ENCODE measurements around the gene PREB. TPM values are rescaled to one million over a fixed set of nuclear protein-coding genes. Genes with fewer than 3 reads are reported as not detected.

The PREB gene
- total RNA-seq, 1 donor from 2014 or later, result 37.7 TPM

DNA sequence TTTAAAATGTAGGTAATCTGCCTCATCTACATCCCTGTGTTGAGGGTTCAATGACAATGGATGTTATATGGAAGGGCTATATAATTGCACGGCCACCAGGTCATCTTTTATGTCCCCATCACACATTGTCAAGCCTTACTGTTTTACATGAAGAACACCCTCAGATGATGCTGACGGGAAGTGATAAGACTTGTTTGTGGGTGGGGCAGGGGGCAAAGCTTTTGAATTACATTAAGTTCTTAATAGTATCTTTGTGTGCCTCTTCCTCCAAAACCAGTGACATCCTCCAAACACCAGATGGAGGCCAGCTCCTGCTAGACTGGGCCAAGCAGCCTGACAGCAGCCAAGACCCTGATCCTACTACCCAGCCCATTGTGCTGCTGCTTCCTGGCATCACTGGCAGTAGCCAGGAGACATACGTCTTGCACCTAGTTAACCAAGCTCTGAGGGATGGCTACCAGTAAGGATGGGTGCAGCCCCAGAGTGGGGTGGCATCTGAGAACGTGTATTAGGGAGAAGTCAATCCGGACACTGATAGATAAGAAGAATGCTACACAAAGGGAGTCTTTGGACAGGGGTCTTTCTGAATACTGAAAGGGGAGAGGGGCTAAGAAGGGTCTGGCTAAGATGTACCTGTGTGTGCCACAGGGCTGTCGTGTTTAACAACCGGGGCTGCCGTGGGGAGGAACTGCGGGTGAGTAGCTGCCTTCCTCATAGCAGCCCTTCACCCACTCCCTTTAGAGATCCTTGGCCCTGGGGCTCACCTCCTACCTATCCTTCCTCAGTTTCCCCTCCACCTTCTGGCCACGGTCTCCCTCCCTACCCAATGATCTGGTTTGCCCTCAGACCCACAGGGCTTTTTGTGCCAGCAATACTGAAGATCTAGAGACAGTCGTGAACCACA, 5.5 kb downstream of the PREB start:
- ATAC-seq (no peak), DNase-seq (no peak)
- Histone ChIP-seq H3K4me1 (peaks cover 17% of the 10 kb centered on the region), H3K4me3 (no peak overlapping the region), H3K36me3 (peaks cover 36% of the 10 kb centered on the region), H3K27ac (no peak overlapping the region), H3K27me3 (ENCODE audit: low read depth) (no peaks in the 10 kb centered on the region), H3K9me3 (no peaks in the 10 kb centered on the region)
- intact Hi-C loops (cut with DNase I), result no loop called here
- TF ChIP-seq, protein P1, sequence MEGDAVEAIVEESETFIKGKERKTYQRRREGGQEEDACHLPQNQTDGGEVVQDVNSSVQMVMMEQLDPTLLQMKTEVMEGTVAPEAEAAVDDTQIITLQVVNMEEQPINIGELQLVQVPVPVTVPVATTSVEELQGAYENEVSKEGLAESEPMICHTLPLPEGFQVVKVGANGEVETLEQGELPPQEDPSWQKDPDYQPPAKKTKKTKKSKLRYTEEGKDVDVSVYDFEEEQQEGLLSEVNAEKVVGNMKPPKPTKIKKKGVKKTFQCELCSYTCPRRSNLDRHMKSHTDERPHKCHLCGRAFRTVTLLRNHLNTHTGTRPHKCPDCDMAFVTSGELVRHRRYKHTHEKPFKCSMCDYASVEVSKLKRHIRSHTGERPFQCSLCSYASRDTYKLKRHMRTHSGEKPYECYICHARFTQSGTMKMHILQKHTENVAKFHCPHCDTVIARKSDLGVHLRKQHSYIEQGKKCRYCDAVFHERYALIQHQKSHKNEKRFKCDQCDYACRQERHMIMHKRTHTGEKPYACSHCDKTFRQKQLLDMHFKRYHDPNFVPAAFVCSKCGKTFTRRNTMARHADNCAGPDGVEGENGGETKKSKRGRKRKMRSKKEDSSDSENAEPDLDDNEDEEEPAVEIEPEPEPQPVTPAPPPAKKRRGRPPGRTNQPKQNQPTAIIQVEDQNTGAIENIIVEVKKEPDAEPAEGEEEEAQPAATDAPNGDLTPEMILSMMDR (IDR thresholded peaks at IDR 0.05), result no peak

DNA sequence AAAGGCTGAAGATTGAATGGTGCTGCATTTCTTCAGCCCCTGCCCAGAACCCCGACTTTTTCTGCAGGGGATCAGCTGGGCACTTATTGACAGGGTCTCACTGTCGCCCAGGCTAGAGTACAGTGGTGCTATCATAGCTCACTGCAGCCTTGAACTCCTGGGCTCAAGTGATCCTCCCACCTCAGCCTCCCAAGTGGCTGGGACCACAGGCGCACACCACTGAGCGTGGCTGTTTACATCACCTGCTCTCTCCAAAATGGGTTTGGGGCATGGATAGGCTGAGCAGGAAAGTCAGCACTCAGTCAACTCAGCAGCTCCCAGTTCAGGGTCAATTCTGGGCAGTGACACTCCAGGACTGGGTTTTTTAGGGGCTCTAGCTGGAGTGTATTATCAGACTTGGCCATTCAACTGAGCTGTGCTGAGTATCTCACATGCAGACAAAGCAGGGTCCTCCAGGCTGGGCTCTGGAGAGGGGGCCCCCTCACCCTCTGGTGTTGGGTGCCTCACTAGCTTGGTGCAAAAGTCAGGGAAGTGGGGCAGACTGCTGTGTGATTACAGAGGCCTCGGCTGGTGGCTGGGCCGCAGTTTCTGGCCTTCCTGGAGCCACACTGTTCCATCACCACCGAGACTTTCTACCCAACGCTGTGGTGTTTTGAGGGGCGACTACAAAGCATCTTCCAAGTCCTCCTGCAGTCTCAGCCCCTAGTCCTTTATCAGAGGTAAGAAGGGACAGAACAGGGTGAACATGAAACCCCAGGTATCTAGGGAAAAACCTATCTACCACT, 6.4 kb downstream of the PREB start:
- DNase-seq, result no peak
- intact Hi-C loops (cut with DNase I), result no loop called here
- H3K9me3 ChIP-seq, result no peaks in the 10 kb centered on the region

DNA sequence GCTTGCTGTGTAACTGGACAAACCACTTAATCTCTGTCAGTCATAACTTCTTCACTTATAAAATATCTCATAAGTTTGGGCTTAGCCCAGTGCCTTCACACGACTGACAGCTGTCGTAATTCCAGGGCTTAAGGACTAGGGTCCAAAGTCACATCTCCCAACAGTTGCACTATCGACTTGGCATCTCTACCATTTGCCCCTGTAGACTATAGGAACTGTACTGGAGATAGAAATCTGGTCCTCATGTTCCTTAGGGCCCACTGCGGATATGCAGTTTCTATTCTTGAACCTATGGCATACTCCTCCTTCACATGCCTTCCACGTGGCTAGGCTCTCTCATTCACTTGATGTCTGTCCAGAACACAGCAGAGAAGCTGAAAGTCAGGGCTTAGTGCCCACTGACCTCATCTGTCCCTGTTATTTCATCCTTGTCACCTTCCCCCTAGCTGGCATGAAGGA, 8.2 kb downstream of the PREB start:
- Histone ChIP-seq H3K36me3 (peaks cover 21% of the 10 kb centered on the region), H3K4me1 (peaks cover 6% of the 10 kb centered on the region), H3K4me3 (no peak overlapping the region), H3K27me3 (ENCODE audit: low read depth) (no peaks in the 10 kb centered on the region), H3K27ac (no peak overlapping the region), H3K9me3 (no peaks in the 10 kb centered on the region)
- DNase-seq (no peak), ATAC-seq (no peak)
- TF ChIP-seq, protein P1 (IDR thresholded peaks at IDR 0.05), result no peak
- intact Hi-C loops (cut with DNase I), result no loop called here

More for the DNA sequence above, 6.4 kb downstream of the PREB start:
- Histone ChIP-seq H3K27me3 (ENCODE audit: low read depth) (no peaks in the 10 kb centered on the region), H3K27ac (no peak overlapping the region), H3K36me3 (peaks cover 36% of the 10 kb centered on the region), H3K4me3 (no peak overlapping the region), H3K4me1 (peaks cover 11% of the 10 kb centered on the region)
- TF ChIP-seq, protein P1 (IDR thresholded peaks at IDR 0.05), result no peak
- ATAC-seq, result no peak

DNA sequence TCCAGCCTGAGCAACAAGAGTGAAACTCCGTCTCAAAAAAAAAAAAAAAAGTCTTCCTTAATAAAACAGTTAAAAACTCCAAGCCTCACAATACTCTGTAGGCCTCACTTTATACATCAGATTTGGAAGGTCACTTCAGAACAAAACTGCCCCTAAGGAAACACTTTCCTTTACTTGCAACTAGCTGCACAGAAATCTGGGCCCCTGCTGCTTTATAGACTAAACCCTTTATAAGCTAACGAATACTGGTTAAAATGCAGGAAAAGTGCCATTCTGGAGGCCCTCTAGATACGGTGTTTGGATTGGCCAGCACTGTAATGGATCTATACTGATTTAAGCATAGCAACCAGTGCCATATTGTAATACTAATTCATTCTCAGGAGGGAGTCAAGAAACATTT, 9.3 kb downstream of the PREB start:
- Histone ChIP-seq H3K9me3 (no peaks in the 10 kb centered on the region), H3K27me3 (ENCODE audit: low read depth) (no peaks in the 10 kb centered on the region), H3K4me3 (no peak overlapping the region), H3K36me3 (peaks cover 9% of the 10 kb centered on the region), H3K27ac (no peak overlapping the region), H3K4me1 (peaks cover 6% of the 10 kb centered on the region)
- TF ChIP-seq, protein P1 (IDR thresholded peaks at IDR 0.05), result no peak
- DNase-seq, result no peak
- intact Hi-C loops (cut with DNase I), result no loop called here
- ATAC-seq, result no peak

DNA sequence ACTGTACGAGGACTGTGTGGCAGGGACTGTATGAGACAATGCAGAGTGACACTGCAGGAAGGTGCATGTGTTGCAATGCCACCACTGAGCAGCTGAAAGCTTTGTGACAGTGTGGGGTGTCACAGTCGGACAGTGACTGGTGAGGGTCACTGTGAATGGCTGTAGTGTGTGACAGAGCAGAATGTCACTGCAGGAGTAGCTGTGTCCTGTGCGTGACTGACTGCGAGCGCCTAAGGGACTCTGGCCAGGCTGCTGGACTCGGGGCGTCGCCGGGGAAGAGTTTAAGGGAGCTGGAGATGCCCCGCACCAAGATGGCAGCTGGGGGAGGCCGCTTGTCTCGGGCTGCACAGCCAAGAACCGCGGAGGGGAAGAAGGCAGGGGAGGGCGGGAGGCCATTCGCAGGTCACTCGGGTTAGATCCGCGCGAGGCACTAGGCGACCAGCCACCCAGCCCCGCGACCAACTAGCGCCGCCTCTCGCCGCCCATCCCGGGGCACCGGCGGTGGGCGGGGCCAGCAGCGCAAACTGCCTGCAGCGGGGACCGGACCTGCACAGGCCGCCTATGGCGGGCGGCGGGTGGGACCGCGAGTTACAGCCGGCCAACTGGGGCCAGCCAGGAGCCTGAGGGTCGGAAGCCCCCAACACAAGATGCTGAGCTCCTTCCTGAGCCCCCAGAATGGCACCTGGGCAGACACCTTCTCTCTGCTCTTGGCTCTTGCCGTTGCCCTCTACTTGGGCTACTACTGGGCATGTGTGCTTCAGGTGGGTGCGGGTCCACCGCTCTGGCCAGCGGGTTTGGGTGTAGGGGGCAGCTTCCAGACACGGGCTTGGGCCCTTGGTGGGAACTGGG, 10.9 kb downstream of the PREB start, which contains the start of gene ABHD1:
Gene ABHD1, plus strand, starts transcription at position 514 of the 849 bp plus-strand sequence. Its CDS starts 134 bp downstream, at position 648.
- H3K27ac ChIP-seq, result peak within 1 kb of the TSS; percentile 31
- intact Hi-C loops (cut with DNase I), result no loop called here
- DNase-seq, result peak; percentile 82

More for the DNA sequence above, 10.9 kb downstream of the PREB start, which contains the start of gene ABHD1:
- H3K36me3 ChIP-seq, result no peaks in the 10 kb centered on the region
- peaks cover 12% of the 10 kb centered on the region for H3K4me1 ChIP-seq
- H3K9me3 ChIP-seq, result no peaks in the 10 kb centered on the region
- H3K4me3 ChIP-seq, result peak within 1 kb of the TSS; percentile 58
- H3K27me3 ChIP-seq (ENCODE audit: low read depth), result peaks cover 1% of the 10 kb centered on the region
- ATAC-seq, result peak; percentile 87 to 93
- TF ChIP-seq, protein P1 (IDR thresholded peaks at IDR 0.05), result peak; percentile 10
